Activated CD8-positive, alpha-beta memory T cell treated with anti-CD3 and anti-CD28 coated beads for 4 hours (primary cell): Measurements from ENCODE around the gene PRDM16.

ENCODE experiments used
- DNase-seq, 2 donors: peaks; one replicate each; pipeline ENCODE4 v3.0.0-alpha.2; 2020; ENCODE audit warnings: low read depth in 2 of 2

PRDM16 gene

GRCh38 chr1:3460672-3461131 is 391.7 kb downstream of the PRDM16 start:
- DNase-seq, result no peak

GRCh38 chr1:3461238-3461933 is 392.4 kb downstream of the PRDM16 start:
- no peak for DNase-seq

GRCh38 chr1:3461934-3462275 is 392.9 kb downstream of the PRDM16 start:
- DNase-seq, result no peak

GRCh38 chr1:3462356-3463012 is 393.5 kb downstream of the PRDM16 start:
- DNase-seq, result no peak

- DNase-seq, result no peak
Observed at GRCh38 chr1:3463013-3463385, 394.0 kb downstream of the PRDM16 start.

GRCh38 chr1:3463408-3463863 is 394.4 kb downstream of the PRDM16 start:
- no peak for DNase-seq

- no peak for DNase-seq
Observed at GRCh38 chr1:3463891-3464648, 395.1 kb downstream of the PRDM16 start.

- no peak for DNase-seq
Observed at GRCh38 chr1:3464649-3465025, 395.6 kb downstream of the PRDM16 start.

- no peak for DNase-seq
Observed at GRCh38 chr1:3465091-3465934, 396.3 kb downstream of the PRDM16 start.

- no peak for DNase-seq
Observed at GRCh38 chr1:3465935-3466321, 396.9 kb downstream of the PRDM16 start.

- DNase-seq, result no peak
Observed at GRCh38 chr1:3466366-3467075, 397.5 kb downstream of the PRDM16 start.

GRCh38 chr1:3467096-3468036 is 398.4 kb downstream of the PRDM16 start:
- DNase-seq, result no peak

- no peak for DNase-seq
Observed at GRCh38 chr1:3468236-3469103, 399.5 kb downstream of the PRDM16 start.

GRCh38 chr1:3469104-3469848 is 400.3 kb downstream of the PRDM16 start:
- no peak for DNase-seq

GRCh38 chr1:3469849-3470649 is 401.0 kb downstream of the PRDM16 start:
- DNase-seq, result no peak

GRCh38 chr1:3470650-3471355 is 401.8 kb downstream of the PRDM16 start:
- no peak for DNase-seq
